Thymus (tissue), 11 donors: ENCODE measurements around the gene AAK1. TPM values are rescaled to one million over a fixed set of nuclear protein-coding genes. Genes with fewer than 3 reads are reported as not detected.
"Not testable (repeated sequence)": the region's sequence is repeated elsewhere in the genome, so short reads cannot be mapped to it uniquely, and the experiment has no call there.

Experiments
- DNase-seq, 9 donors: peaks; one replicate each; pipeline ENCODE4 v3.0.0-alpha.2; 2013; ENCODE audit warnings: low spot score in 9 of 9, low read depth in 6 of 9, missing footprints in 1 of 9
- H3K27ac ChIP-seq, 2 donors: one replicate each; pipeline ENCODE4 v1.5.1; 2013; ENCODE audit warnings: control low read depth in 1 of 2, low read depth in 1 of 2, low read length in 1 of 2, mild to moderate bottlenecking in 1 of 2, moderate library complexity in 1 of 2
- H3K27me3 ChIP-seq, 2 donors: one replicate each; pipeline ENCODE4 v1.5.1; 2013; ENCODE audit warnings: low read length in 1 of 2; ENCODE audit not compliant: control insufficient read depth in 2 of 2, insufficient read depth in 1 of 2
- H3K36me3 ChIP-seq, 2 donors: one replicate each; pipeline ENCODE4 v1.5.1; 2013; ENCODE audit warnings: low read length in 1 of 2, mild to moderate bottlenecking in 1 of 2, moderate library complexity in 1 of 2; ENCODE audit not compliant: control insufficient read depth in 2 of 2, insufficient read depth in 2 of 2
- H3K4me1 ChIP-seq, 2 donors: one replicate each; pipeline ENCODE4 v1.5.1; 2013; ENCODE audit warnings: low read length in 2 of 2; ENCODE audit not compliant: control insufficient read depth in 2 of 2, insufficient read depth in 2 of 2
- H3K4me3 ChIP-seq, 2 donors: one replicate each; pipeline ENCODE4 v1.5.1; 2013; ENCODE audit warnings: low read length in 2 of 2, control low read depth in 1 of 2, mild to moderate bottlenecking in 1 of 2
- H3K9me3 ChIP-seq, 2 donors: one replicate each; pipeline ENCODE4 v1.5.1; 2013; ENCODE audit warnings: low read length in 1 of 2, mild to moderate bottlenecking in 1 of 2; ENCODE audit not compliant: control insufficient read depth in 2 of 2, insufficient read depth in 1 of 2
- WGBS: extraction: QIAGEN DNeasy Blood & Tissue Kit; methylation state at CpG from one replicate; pipeline ENCODE4 v1.1.7; 2013; 5-methylcytosine and 5-hydroxymethylcytosine counted together
- polyA plus RNA-seq: library from polyadenylated mRNA; stranded (reverse); fragments of 200-250 nt; gene quantifications from one replicate; pipeline ENCODE4 v1.2.3, GENCODE V29; 2013
- total RNA-seq: library from RNA; stranded (reverse); fragments of 120-200 nt; gene quantifications from one replicate; pipeline ENCODE4 v1.2.4, GENCODE V29; 2013
- donor health status: healthy.

AAK1 gene
- total and polyA plus RNA-seq, 2 donors: 17.4 to 26.6 TPM

DNA sequence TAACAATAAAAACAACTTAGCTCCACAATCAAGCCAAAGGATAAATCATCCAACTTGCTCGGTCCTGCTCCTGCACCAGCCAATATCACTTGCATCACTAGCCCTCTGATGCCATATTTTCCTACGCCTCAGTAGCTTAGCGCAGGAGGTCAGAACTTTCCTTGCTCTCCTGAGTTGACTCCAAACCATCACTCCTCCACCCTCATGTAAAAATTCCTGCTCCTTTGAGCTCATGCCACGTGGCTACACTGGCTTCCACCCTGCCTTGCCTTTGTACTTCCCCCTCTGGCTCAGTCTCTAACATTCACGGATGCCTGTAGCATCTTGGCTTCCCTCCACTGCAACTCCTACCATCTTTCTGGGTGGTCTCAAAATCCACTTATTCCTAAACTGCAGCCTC, 25.2 kb downstream of the AAK1 start:
- WGBS: 76% methylated on average over 5 of the region's 5 CpGs

DNA sequence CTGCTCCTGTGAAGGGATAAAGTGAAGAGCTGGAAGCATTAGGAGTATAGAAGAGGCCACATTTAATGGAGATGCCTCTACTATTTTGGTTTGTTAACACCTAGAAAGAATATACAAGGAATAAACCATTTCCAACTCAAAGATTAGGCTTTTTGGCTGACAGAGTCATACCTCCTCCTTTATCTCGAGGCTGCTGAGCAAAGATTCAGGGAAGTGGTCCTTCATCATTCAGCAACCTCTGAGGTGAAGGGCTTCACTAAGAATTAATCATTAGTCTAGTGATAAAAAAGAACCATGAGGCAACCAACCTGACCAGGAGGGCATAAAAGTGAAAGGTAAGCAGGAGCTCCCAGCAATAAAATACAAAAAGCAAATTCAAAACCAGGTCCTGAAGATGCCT, 25.8 kb downstream of the AAK1 start:
- Histone ChIP-seq H3K4me1 (peaks cover 19 to 37% of the 10 kb centered on the region in 2 donors), H3K36me3 (peaks cover 6 to 7% of the 10 kb centered on the region in 2 donors)

More for the DNA sequence above, 25.2 kb downstream of the AAK1 start:
- Histone ChIP-seq H3K4me3 (no peak overlapping the region), H3K4me1 (peaks cover 19 to 39% of the 10 kb centered on the region in 2 donors), H3K9me3 (peaks cover 0 to 5% of the 10 kb centered on the region in 2 donors), H3K27me3 (no peaks in the 10 kb centered on the region), H3K36me3 (peaks cover 1 to 7% of the 10 kb centered on the region in 2 donors), H3K27ac (no peak overlapping the region)
- no peak for DNase-seq

DNA sequence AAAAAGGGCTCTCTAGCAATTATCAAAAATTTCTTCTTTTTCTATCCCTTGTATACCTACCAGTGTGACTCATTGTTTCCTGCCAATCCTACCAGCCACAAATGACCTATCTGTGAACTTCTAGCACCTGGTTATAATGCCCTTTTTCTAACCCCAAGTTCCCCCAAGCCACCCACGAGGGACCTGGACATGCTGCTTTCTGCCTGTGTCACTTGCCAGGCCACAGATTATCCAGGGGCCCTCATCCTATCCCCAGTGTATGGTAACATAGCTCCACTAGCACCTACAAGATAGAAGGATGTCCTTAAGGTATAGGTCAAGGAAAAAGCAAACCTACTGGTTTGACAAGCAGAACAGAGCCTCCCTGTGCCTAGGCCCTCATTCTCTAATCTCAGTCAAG, 26.8 kb downstream of the AAK1 start:
- H3K27ac ChIP-seq: no peak overlapping the region
- H3K4me3 ChIP-seq: no peak overlapping the region
- peaks cover 19 to 37% of the 10 kb centered on the region in 2 donors for H3K4me1 ChIP-seq
- H3K27me3 ChIP-seq: no peaks in the 10 kb centered on the region
- peaks cover 0 to 3% of the 10 kb centered on the region in 2 donors for H3K9me3 ChIP-seq
- peaks cover 6 to 7% of the 10 kb centered on the region in 2 donors for H3K36me3 ChIP-seq
- 13% methylated on average over 1 of the region's 1 CpG for WGBS
- no peak for DNase-seq

More for the DNA sequence above, 25.8 kb downstream of the AAK1 start:
- H3K27ac ChIP-seq: no peak overlapping the region
- WGBS: 93% methylated on average over 1 of the region's 1 CpG
- H3K27me3 ChIP-seq: no peaks in the 10 kb centered on the region
- no peak for DNase-seq
- peaks cover 0 to 5% of the 10 kb centered on the region in 2 donors for H3K9me3 ChIP-seq
- no peak overlapping the region for H3K4me3 ChIP-seq

DNA sequence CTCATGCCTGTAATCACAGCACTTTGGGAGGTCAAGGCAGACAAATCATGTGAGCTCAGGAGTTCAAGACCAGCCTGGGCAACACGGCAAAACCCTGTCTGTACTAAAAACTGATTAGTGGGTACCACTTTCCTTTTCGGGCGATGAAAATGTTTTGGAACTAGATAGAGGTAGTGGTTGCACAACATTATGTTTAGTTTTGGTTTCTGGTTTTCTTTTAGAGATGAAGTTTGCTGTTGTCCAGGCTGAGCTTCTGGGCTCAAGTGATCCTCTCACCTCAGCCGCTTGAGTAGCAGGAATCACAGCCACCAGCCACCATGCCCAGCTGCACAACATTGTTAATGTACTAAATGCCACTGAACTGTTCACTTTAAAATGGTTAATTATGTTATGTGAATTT, 27.6 kb downstream of the AAK1 start:
- Histone ChIP-seq H3K27ac (no peak overlapping the region), H3K9me3 (peaks cover 0 to 7% of the 10 kb centered on the region in 2 donors), H3K27me3 (no peaks in the 10 kb centered on the region), H3K36me3 (peaks cover 7 to 10% of the 10 kb centered on the region in 2 donors), H3K4me3 (no peak overlapping the region), H3K4me1 (peaks cover 19 to 33% of the 10 kb centered on the region in 2 donors)
- whole genome bisulfite sequencing: 95% methylated on average over 4 of the region's 4 CpGs
- DNase-seq: no peak

DNA sequence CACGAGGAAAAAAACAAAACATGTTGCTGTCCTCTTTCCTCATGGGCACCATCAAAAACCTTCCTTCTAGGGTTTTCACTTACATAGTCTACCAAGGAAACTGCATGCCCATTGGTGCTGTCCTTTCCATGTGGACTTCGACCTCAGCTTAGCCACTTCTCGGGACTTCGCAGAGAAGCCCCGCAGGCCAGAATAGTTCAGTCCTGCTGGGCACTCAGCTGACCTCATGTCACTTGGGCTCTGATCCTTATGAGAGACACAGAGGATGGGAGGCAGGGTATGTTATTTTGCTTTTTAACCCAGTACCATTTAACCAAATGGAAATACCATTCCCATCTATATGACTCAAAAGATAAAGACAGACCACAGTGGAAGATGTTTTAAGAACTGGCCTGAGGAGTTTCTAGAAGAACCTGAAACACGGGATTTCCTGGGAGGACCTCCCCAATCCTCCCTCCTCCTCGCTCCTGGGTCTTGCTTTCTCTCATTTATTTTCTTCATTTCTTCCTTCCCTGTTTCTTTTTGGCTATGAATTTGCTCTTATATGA, 28.4 kb downstream of the AAK1 start:
- peaks cover 13 to 25% of the 10 kb centered on the region in 2 donors for H3K4me1 ChIP-seq
- WGBS: 92% methylated on average over 7 of the region's 7 CpGs

DNA sequence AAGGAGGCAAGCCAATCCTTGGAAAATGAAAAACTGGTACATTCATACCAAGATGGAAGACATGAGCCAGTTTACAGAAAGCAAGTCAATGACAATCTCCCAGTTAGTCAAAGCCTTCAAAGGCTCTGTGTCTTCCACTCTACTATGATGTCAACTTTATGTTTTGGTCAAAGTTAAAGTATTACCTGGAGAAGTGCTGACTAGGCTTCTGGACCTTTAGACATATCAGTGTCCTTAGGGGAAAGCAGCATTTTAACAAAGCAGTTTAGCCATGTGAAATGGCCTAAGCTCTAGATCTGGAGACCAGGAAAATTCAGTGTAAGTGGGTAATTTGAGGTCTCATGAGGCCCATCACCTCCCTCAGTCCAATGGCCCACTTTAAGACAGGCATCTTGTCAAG, 30.8 kb downstream of the AAK1 start:
- Histone ChIP-seq H3K9me3 (peaks cover 0 to 8% of the 10 kb centered on the region in 2 donors), H3K27me3 (no peaks in the 10 kb centered on the region), H3K4me1 (peaks cover 0 to 3% of the 10 kb centered on the region in 2 donors), H3K27ac (no peak overlapping the region), H3K4me3 (no peak overlapping the region), H3K36me3 (peaks cover 7 to 10% of the 10 kb centered on the region in 2 donors)
- DNase-seq: no peak

More for the DNA sequence above, 28.4 kb downstream of the AAK1 start:
- Histone ChIP-seq H3K27ac (no peak overlapping the region), H3K36me3 (peaks cover 7 to 10% of the 10 kb centered on the region in 2 donors), H3K4me3 (no peak overlapping the region), H3K9me3 (peaks cover 0 to 8% of the 10 kb centered on the region in 2 donors), H3K27me3 (no peaks in the 10 kb centered on the region)
- no peak for DNase-seq

DNA sequence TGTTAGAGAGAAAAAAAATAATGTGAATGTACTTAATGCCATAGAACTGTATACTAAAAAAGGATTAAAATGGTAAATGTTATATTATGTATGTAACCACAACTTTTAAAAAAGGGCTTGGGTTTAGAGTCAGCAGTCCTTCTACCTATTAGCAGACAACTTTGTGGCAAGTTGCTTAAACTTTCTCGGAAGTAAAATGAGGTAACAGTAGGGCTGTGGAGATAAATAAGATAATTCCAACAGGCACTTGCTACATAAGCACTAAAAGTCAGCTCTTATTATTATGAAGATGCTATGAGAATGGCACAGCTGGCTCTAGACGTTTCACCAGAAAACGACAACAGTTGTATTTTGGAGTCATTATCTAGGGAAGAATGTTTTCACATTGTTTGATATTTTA, 31.3 kb downstream of the AAK1 start:
- WGBS: 98% methylated on average over 3 of the region's 3 CpGs
- no peak overlapping the region for H3K27ac ChIP-seq
- DNase-seq: no peak
- peaks cover 0 to 8% of the 10 kb centered on the region in 2 donors for H3K9me3 ChIP-seq
- H3K27me3 ChIP-seq: no peaks in the 10 kb centered on the region
- peaks cover 7 to 10% of the 10 kb centered on the region in 2 donors for H3K36me3 ChIP-seq
- peaks cover 0 to 3% of the 10 kb centered on the region in 2 donors for H3K4me1 ChIP-seq
- H3K4me3 ChIP-seq: no peak overlapping the region

DNA sequence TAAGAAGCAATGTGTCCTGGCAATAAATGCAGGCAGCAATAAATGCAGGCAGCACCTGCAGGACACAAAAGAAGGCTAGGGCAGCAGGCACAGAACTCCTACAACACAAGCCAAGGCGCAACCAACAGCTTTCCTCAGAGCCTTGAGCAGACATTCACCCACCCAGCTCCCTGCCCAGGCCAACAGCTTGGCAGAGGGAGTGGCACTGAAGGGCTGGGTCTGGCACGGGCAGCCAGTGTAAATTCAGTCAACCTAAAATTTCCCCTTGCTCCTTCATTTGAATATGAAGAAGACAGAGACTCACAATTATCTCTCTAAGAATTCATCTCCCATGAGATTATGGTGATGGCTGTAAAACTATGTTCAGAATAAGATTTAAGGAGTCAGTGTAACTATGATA, 35.4 kb downstream of the AAK1 start:
- no peak overlapping the region for H3K27ac ChIP-seq
- H3K4me3 ChIP-seq: no peak overlapping the region
- H3K9me3 ChIP-seq: peaks cover 0 to 8% of the 10 kb centered on the region in 2 donors
- no peaks in the 10 kb centered on the region for H3K4me1 ChIP-seq
- peaks cover 3 to 14% of the 10 kb centered on the region in 2 donors for H3K36me3 ChIP-seq
- 95% methylated on average over 2 of the region's 2 CpGs for WGBS
- DNase-seq: no peak
- no peaks in the 10 kb centered on the region for H3K27me3 ChIP-seq

DNA sequence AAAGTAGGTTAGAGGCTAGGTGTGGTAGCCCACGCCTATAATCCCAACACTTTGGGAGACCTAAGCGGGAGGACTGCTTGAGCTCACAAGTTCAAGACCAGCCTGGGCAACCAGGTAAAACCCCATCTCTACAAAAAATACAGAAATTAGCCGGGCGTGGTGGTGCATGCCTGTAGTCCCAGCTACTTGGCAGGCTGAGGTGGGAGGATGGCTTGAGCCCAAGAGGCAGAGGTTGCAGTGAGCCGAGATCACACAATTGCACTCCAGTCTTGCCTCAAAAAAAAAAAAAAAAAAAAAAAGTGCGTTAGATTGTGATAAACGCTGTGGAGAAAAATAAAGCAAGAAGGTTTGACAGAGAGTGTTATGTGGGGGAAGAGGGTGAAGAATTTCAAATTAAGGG, 36.8 kb downstream of the AAK1 start:
- WGBS: 91% methylated on average over 7 of the region's 7 CpGs
- H3K36me3 ChIP-seq: peaks cover 3 to 11% of the 10 kb centered on the region in 2 donors
- H3K27ac ChIP-seq, H3K4me1 ChIP-seq, H3K9me3 ChIP-seq, H3K27me3 ChIP-seq, DNase-seq, H3K4me3 ChIP-seq: not testable (repeated sequence)
